ENCODE measurements around the gene SIRPB2.

GRCh38 chr20:1513801-1514200 is 22.6 kb upstream of the SIRPB2 start:
- TF ChIP-seq, protein P1, sequence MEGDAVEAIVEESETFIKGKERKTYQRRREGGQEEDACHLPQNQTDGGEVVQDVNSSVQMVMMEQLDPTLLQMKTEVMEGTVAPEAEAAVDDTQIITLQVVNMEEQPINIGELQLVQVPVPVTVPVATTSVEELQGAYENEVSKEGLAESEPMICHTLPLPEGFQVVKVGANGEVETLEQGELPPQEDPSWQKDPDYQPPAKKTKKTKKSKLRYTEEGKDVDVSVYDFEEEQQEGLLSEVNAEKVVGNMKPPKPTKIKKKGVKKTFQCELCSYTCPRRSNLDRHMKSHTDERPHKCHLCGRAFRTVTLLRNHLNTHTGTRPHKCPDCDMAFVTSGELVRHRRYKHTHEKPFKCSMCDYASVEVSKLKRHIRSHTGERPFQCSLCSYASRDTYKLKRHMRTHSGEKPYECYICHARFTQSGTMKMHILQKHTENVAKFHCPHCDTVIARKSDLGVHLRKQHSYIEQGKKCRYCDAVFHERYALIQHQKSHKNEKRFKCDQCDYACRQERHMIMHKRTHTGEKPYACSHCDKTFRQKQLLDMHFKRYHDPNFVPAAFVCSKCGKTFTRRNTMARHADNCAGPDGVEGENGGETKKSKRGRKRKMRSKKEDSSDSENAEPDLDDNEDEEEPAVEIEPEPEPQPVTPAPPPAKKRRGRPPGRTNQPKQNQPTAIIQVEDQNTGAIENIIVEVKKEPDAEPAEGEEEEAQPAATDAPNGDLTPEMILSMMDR (conservative IDR thresholded peaks at IDR 0.05), result no peak
- TF ChIP-seq EZH2 (IDR thresholded peaks at IDR 0.05; ENCODE audit: low read depth), result no peak
